NCI-H446 (cell line): ENCODE measurements around the gene CWF19L2.
"Not testable (repeated sequence)": the region's sequence is repeated elsewhere in the genome, so short reads cannot be mapped to it uniquely, and the experiment has no call there.

ENCODE experiments used
- DNase-seq, 2 experiments: peaks; one replicate each; lab custom pipeline; 2025; lab: John Stamatoyannopoulos, UW

The CWF19L2 gene

GRCh38 chr11:107457558-107458271, at the start of gene CWF19L2:
CWF19L2 (minus strand) TSS chr11:107457825; CDS start chr11:107457816, 9 bp downstream.
- DNase-seq = peak; percentile 88 to 98

GRCh38 chr11:107505647-107506225, 48.1 kb upstream of the CWF19L2 start:
- DNase-seq = no peak

- no peak for DNase-seq
Measured at GRCh38 chr11:107504981-107505380, 47.4 kb upstream of the CWF19L2 start.

- no peak for DNase-seq
Measured at GRCh38 chr11:107501713-107502112, 44.1 kb upstream of the CWF19L2 start.

- DNase-seq = not testable (repeated sequence)
Measured at GRCh38 chr11:107497371-107497770, 39.7 kb upstream of the CWF19L2 start.

- DNase-seq = no peak
Measured at GRCh38 chr11:107496011-107496410, 38.4 kb upstream of the CWF19L2 start.

- no peak for DNase-seq
Measured at GRCh38 chr11:107494055-107494454, 36.4 kb upstream of the CWF19L2 start.

GRCh38 chr11:107493117-107493516, 35.5 kb upstream of the CWF19L2 start:
- no peak for DNase-seq

- DNase-seq = no peak
Measured at GRCh38 chr11:107490836-107491235, 33.2 kb upstream of the CWF19L2 start.

GRCh38 chr11:107482234-107482633, 24.6 kb upstream of the CWF19L2 start:
- DNase-seq = no peak

- no peak for DNase-seq
Measured at GRCh38 chr11:107478922-107479321, 21.3 kb upstream of the CWF19L2 start.

GRCh38 chr11:107477820-107478219, 20.2 kb upstream of the CWF19L2 start:
- DNase-seq = no peak

GRCh38 chr11:107473792-107474191, 16.2 kb upstream of the CWF19L2 start:
- DNase-seq = no peak

GRCh38 chr11:107472966-107473365, 15.3 kb upstream of the CWF19L2 start:
- DNase-seq = no peak

- peak in 1 of 2 experiments; percentile 50 for DNase-seq
Measured at GRCh38 chr11:107468596-107468995, 11.0 kb upstream of the CWF19L2 start.

- DNase-seq = no peak
Measured at GRCh38 chr11:107467696-107468095, 10.1 kb upstream of the CWF19L2 start.

- DNase-seq = peak in 1 of 2 experiments; percentile 13
Measured at GRCh38 chr11:107466275-107466866, 8.7 kb upstream of the CWF19L2 start.

GRCh38 chr11:107457205-107457557, 444 bp downstream of the CWF19L2 start:
- DNase-seq = no peak

- no peak for DNase-seq
Measured at GRCh38 chr11:107453594-107454286, 3.9 kb downstream of the CWF19L2 start.

GRCh38 chr11:107446822-107447431, 10.7 kb downstream of the CWF19L2 start:
- no peak for DNase-seq

GRCh38 chr11:107442715-107443215, 14.9 kb downstream of the CWF19L2 start:
- DNase-seq = no peak

GRCh38 chr11:107439586-107440167, 17.9 kb downstream of the CWF19L2 start:
- DNase-seq = no peak
